HepG2 (cell line): ENCODE data around the gene SYCE1L.

Source experiments
- ELF1 ChIP-seq: sonication (generic); formaldehyde crosslinking; IDR thresholded peaks from 2 replicates; pipeline ENCODE4 v1.4.0; 2020; ENCODE audit warnings: missing genetic modification reagents
- LCORL ChIP-seq, 2 experiments: fragments of 450-650 bp in 1 of 2; sonication (generic) in 1 of 2; formaldehyde crosslinking in 1 of 2; IDR thresholded peaks; 2 replicates each; pipeline versions ENCODE4 v1.5.0 to v1.6.1; 2017 to 2020; ENCODE audit warnings: antibody characterized with exemption in 1 of 2, missing genetic modification reagents in 1 of 2
- MXD1 ChIP-seq: sonication (generic); formaldehyde crosslinking; IDR thresholded peaks from 2 replicates; pipeline ENCODE4 v1.4.0; 2020; ENCODE audit warnings: mild to moderate bottlenecking, missing genetic modification reagents
- ZNF766 ChIP-seq: sonication (generic); formaldehyde crosslinking; IDR thresholded peaks from 2 replicates; pipeline ENCODE4 v1.5.0; 2020; ENCODE audit warnings: missing genetic modification reagents, borderline replicate concordance
- ZNF772 ChIP-seq: sonication (generic); formaldehyde crosslinking; IDR thresholded peaks from 2 replicates; pipeline ENCODE4 v1.5.0; 2020; ENCODE audit warnings: mild to moderate bottlenecking, missing genetic modification reagents
- TF ChIP-seq, protein P1 (sequence below): sonication (generic); formaldehyde crosslinking; IDR thresholded peaks from 2 replicates; pipeline ENCODE4 v1.4.0; 2020; ENCODE audit warnings: missing genetic modification reagents

DNA sequence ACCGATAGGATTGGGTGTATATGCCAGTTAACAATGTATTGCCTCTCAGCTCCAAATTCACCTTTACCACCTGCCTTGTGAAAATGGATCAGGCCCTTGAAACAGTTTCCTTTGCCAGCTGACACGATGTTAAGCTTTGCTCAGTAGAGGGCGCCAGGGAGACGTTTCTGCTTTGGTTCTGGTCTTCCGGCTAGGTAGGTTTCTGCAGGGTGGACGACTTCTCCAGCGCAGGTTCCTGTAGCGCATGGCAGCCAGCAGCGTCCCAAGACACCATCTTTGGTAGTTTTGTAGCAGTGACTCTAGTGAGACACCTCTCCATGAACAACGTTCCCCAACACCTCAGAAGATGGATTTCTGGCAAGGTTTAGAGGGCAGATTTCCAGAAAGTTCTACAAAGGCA is 24.0 kb downstream of the SYCE1L start:
- TF ChIP-seq, protein P1, sequence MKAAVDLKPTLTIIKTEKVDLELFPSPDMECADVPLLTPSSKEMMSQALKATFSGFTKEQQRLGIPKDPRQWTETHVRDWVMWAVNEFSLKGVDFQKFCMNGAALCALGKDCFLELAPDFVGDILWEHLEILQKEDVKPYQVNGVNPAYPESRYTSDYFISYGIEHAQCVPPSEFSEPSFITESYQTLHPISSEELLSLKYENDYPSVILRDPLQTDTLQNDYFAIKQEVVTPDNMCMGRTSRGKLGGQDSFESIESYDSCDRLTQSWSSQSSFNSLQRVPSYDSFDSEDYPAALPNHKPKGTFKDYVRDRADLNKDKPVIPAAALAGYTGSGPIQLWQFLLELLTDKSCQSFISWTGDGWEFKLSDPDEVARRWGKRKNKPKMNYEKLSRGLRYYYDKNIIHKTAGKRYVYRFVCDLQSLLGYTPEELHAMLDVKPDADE = no peak
- TF ChIP-seq LCORL (IDR thresholded peaks at IDR 0.05) (no peak), LCORL (CRISPR knock-in tag; IDR thresholded peaks at IDR 0.05) (no peak), ZNF766 (no peak), ELF1 (CRISPR knock-in tag) (no peak), MXD1 (CRISPR knock-in tag) (no peak), ZNF772 (CRISPR knock-in tag) (no peak)
